Stimulated activated CD8-positive, alpha-beta memory T cell treated with anti-CD3 and anti-CD28 coated beads, Interleukin-2, amount 100 ng/mL, for 48 hours (primary cell): ENCODE data around the gene ALDH18A1.

Source experiments
- DNase-seq, 2 donors: peaks; one replicate each; pipeline ENCODE4 v3.0.0-alpha.2; 2020; ENCODE audit warnings: low read depth in 2 of 2

ALDH18A1 gene

DNA sequence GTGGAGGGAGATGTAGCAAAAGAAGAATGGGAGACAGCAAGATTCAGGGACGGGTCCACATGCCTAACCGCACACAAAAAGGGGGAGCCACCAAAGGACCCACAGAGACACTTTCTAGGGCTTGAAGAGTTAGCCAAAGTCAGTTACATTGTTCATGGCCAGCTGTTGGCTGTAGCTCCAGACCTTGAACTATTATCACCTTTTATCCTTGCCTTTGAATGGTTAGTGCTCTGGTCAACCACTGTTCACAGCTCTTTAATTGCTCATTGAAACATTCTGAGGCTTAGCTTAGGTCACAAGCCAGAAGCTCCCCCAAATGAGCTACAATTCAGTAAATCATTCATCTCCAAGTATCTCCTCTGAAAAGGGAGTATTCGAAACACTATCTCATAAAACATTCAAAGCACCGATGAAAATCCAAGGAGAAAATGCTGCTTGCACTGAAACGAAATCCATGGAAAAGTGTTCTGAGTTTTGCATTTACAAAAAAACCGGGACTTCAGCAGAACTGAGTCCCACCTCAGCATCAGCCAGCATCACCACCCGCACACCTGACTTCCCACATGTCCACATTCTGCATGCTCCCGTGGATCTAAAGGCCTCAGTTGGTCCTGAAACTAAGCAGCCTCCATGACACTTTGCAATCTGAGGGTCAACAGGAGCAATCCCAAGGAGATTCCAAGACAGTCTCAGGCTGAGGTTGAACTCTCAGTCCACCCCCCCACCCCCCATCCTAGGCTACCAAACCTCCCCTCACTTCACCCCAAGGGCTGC, 99.3 kb downstream of the ALDH18A1 start:
- DNase-seq, result no peak
